Testis (tissue), 2 donors: Measurements from ENCODE around the gene AQP2.

Experiments
- POLR2A ChIP-seq: fragments of 450-650 bp; IDR thresholded peaks from one replicate; pipeline ENCODE4 v1.6.1; 2017; ENCODE audit warnings: antibody characterized with exemption, mild to moderate bottlenecking, moderate library complexity
- TF ChIP-seq, protein P1 (sequence below), 3 experiments: fragments of 450-650 bp in 2 of 3; fragments of 200-600 bp in 1 of 3; sonication (generic) in 1 of 3; IDR thresholded peaks; one replicate each; pipeline ENCODE4 v1.5.1; 2016 to 2019; ENCODE audit warnings: antibody characterized with exemption in 3 of 3, mild to moderate bottlenecking in 2 of 3, moderate library complexity in 1 of 3

DNA sequence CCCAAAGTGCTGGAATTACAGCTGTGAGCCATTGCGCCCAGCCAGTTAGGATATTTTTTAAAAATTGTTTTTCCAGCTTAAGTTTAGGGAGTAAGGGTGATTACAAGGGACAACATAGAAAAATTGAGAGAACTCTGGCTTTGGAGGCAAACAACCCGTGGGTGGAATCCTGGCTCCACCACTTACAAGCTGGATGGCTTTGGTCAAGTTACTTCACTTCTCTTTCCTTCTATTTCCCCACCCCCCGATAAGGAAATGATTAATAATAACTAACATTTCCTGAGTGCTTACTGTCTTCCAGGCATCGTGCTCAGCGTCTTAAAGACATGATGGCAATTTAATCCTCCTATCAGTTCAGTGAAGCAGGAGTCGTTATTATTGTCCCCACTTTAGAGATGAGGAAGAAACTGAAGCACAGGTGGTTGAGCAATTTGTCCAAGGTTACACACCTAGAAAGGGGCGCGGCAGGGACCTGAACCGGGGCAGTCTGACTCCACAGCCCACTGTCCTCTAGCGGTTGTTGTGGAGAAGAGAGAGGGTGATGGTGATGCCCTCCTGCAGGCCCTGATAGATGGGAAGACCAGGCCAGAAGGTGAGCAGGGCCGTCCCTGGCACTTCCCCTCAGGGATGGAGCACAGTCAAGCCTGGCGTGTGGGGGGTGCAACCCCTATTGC is 30.2 kb upstream of the AQP2 start:
- TF ChIP-seq, protein P1, sequence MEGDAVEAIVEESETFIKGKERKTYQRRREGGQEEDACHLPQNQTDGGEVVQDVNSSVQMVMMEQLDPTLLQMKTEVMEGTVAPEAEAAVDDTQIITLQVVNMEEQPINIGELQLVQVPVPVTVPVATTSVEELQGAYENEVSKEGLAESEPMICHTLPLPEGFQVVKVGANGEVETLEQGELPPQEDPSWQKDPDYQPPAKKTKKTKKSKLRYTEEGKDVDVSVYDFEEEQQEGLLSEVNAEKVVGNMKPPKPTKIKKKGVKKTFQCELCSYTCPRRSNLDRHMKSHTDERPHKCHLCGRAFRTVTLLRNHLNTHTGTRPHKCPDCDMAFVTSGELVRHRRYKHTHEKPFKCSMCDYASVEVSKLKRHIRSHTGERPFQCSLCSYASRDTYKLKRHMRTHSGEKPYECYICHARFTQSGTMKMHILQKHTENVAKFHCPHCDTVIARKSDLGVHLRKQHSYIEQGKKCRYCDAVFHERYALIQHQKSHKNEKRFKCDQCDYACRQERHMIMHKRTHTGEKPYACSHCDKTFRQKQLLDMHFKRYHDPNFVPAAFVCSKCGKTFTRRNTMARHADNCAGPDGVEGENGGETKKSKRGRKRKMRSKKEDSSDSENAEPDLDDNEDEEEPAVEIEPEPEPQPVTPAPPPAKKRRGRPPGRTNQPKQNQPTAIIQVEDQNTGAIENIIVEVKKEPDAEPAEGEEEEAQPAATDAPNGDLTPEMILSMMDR (IDR thresholded peaks at IDR 0.05), result no peak
- no peak for TF ChIP-seq POLR2A
